NCI-H2227 treated with DMSO at 0.1 percent for 48 hours (cell line): ENCODE data around the gene ETFA.

Experiments
- DNase-seq: peaks from one replicate; lab custom pipeline; 2025; lab: John Stamatoyannopoulos, UW

The ETFA gene

GRCh38 chr15:76215634-76216033, 95.6 kb downstream of the ETFA start:
- DNase-seq: no peak

GRCh38 chr15:76209942-76210341, 101.3 kb downstream of the ETFA start:
- peak; percentile 12 for DNase-seq

GRCh38 chr15:76209523-76209922, 101.7 kb downstream of the ETFA start:
- no peak for DNase-seq

- DNase-seq: no peak
Measured at GRCh38 chr15:76208786-76209424, 102.4 kb downstream of the ETFA start.

GRCh38 chr15:76208084-76208785, 103.0 kb downstream of the ETFA start:
- DNase-seq: no peak

- no peak for DNase-seq
Measured at GRCh38 chr15:76206325-76206976, 104.8 kb downstream of the ETFA start.

- DNase-seq: no peak
Measured at GRCh38 chr15:76204916-76205460, 106.3 kb downstream of the ETFA start.

- no peak for DNase-seq
Measured at GRCh38 chr15:76204109-76204845, 107.0 kb downstream of the ETFA start.

GRCh38 chr15:76203346-76204108, 107.7 kb downstream of the ETFA start:
- DNase-seq: no peak

GRCh38 chr15:76201536-76202255, 109.6 kb downstream of the ETFA start:
- no peak for DNase-seq

GRCh38 chr15:76200641-76201105, 110.6 kb downstream of the ETFA start:
- DNase-seq: no peak

- DNase-seq: no peak
Measured at GRCh38 chr15:76200083-76200465, 111.2 kb downstream of the ETFA start.

GRCh38 chr15:76199106-76200082, 111.9 kb downstream of the ETFA start:
- DNase-seq: no peak

GRCh38 chr15:76198456-76199105, 112.7 kb downstream of the ETFA start:
- no peak for DNase-seq

- no peak for DNase-seq
Measured at GRCh38 chr15:76197703-76198455, 113.4 kb downstream of the ETFA start.

GRCh38 chr15:76196269-76197231, 114.7 kb downstream of the ETFA start:
- peak; percentile 12 for DNase-seq
